OCI-LY1 (cell line): Measurements from ENCODE around the gene TMCC2.

Experiments
- EZH2 ChIP-seq: fragments of 200-600 bp; sonication (generic), shearing (Covaris generic); IDR thresholded peaks from 2 replicates; pipeline ENCODE4 v1.8.0; 2017; ENCODE audit warnings: borderline replicate concordance, mixed run types, mild to moderate bottlenecking, antibody characterized with exemption, low read length, moderate library complexity, mixed read lengths
- TF ChIP-seq, protein P1 (sequence below): fragments of 200-600 bp; sonication (generic), shearing (Covaris generic); IDR thresholded peaks from 2 replicates; pipeline ENCODE4 v1.5.1; 2017; ENCODE audit warnings: mild to moderate bottlenecking, antibody characterized with exemption, low read length, moderate library complexity, mixed read lengths

DNA sequence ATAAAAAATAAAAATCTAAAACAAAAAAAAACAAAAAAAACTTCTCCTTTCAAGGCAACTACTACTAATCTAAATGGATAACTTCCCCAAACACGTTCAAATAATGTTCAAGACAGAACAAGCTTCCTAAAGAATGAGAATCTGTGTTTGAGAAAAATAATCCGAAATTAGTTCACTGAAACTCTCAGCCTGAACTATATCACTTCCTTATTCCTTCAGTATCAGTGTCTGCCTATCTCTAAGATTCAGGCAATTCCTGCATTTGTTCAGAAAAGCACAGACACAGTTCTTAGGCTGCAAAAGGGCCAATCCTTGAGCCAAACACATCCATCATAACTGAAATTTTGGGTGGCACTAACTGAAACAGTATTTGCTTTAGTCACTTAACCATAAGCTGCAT lies 38.6 kb upstream of the TMCC2 start:
- TF ChIP-seq, protein P1, sequence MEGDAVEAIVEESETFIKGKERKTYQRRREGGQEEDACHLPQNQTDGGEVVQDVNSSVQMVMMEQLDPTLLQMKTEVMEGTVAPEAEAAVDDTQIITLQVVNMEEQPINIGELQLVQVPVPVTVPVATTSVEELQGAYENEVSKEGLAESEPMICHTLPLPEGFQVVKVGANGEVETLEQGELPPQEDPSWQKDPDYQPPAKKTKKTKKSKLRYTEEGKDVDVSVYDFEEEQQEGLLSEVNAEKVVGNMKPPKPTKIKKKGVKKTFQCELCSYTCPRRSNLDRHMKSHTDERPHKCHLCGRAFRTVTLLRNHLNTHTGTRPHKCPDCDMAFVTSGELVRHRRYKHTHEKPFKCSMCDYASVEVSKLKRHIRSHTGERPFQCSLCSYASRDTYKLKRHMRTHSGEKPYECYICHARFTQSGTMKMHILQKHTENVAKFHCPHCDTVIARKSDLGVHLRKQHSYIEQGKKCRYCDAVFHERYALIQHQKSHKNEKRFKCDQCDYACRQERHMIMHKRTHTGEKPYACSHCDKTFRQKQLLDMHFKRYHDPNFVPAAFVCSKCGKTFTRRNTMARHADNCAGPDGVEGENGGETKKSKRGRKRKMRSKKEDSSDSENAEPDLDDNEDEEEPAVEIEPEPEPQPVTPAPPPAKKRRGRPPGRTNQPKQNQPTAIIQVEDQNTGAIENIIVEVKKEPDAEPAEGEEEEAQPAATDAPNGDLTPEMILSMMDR = no peak
- TF ChIP-seq EZH2 = no peak
